ENCODE data around the gene PRMT2.

DNA sequence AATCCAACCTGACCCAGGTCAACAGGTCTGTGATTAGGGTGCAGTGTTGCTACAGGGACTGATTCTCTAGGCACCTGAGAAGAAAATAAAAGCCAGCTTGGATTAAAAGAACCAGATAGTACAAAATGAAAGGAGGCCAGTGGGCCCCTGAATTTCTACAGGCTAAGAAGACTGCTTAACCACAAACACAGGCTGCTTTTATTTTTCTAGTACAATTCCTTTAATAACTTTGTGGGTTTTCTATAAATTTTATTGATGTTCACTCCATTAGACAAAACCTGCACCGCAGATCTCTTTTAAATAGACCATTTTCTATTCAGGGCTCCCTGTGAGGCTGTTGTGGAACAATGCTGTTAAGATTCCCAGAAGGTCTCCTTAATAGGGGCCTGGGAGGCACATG lies 9.7 kb upstream of the PRMT2 start:
- TF ChIP-seq, protein P1, sequence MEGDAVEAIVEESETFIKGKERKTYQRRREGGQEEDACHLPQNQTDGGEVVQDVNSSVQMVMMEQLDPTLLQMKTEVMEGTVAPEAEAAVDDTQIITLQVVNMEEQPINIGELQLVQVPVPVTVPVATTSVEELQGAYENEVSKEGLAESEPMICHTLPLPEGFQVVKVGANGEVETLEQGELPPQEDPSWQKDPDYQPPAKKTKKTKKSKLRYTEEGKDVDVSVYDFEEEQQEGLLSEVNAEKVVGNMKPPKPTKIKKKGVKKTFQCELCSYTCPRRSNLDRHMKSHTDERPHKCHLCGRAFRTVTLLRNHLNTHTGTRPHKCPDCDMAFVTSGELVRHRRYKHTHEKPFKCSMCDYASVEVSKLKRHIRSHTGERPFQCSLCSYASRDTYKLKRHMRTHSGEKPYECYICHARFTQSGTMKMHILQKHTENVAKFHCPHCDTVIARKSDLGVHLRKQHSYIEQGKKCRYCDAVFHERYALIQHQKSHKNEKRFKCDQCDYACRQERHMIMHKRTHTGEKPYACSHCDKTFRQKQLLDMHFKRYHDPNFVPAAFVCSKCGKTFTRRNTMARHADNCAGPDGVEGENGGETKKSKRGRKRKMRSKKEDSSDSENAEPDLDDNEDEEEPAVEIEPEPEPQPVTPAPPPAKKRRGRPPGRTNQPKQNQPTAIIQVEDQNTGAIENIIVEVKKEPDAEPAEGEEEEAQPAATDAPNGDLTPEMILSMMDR (IDR thresholded peaks at IDR 0.05), result no peak
- no peak for TF ChIP-seq POLR2A (IDR thresholded peaks at IDR 0.05)
